Transverse colon (tissue), 3 donors: ENCODE measurements around the gene CCDC74A.

Source experiments
- CTCF ChIP-seq, 5 experiments: fragments of 200-600 bp in 3 of 5; fragments of 450-650 bp in 2 of 5; sonication (generic) in 3 of 5; IDR thresholded peaks; 1 replicate in 2 of 5; 2 replicates in 3 of 5; pipeline ENCODE4 v1.5.1; 2016 to 2017; ENCODE audit warnings: antibody characterized with exemption in 5 of 5, inconsistent platforms in 3 of 5, mild to moderate bottlenecking in 2 of 5, moderate library complexity in 1 of 5
- EP300 ChIP-seq: sonication (generic); formaldehyde crosslinking; IDR thresholded peaks from one replicate; pipeline ENCODE4 v1.6.1; 2017; ENCODE audit warnings: antibody characterized with exemption, low read depth
- POLR2A ChIP-seq: fragments of 450-650 bp; IDR thresholded peaks from one replicate; pipeline ENCODE4 v1.6.1; 2016; ENCODE audit warnings: antibody characterized with exemption, mild to moderate bottlenecking, moderate library complexity

- TF ChIP-seq EP300 (no peak), POLR2A (no peak), CTCF (IDR thresholded peaks at IDR 0.05) (no peak)
These were observed 7.8 kb downstream of the CCDC74A start for GRCh38 chr2:131535526-131535925.
